AG10803 (cell line): Measurements from ENCODE around the gene SNRPA.
"Not testable (repeated sequence)": the region's sequence is repeated elsewhere in the genome, so short reads cannot be mapped to it uniquely, and the experiment has no call there.

ENCODE experiments used
- DNase-seq: peaks from one replicate; pipeline ENCODE4 v3.0.0; 2010; ENCODE audit warnings: low read depth
- H3K4me3 ChIP-seq: 2 replicates; pipeline ENCODE4 v1.5.1; 2011; ENCODE audit warnings: mild to moderate bottlenecking, low read length, control low read depth
- CTCF ChIP-seq: conservative IDR thresholded peaks from 2 replicates; pipeline ENCODE4 v1.5.1; 2011; ENCODE audit warnings: mild to moderate bottlenecking, low read length, control low read depth, inconsistent platforms

The SNRPA gene

DNA sequence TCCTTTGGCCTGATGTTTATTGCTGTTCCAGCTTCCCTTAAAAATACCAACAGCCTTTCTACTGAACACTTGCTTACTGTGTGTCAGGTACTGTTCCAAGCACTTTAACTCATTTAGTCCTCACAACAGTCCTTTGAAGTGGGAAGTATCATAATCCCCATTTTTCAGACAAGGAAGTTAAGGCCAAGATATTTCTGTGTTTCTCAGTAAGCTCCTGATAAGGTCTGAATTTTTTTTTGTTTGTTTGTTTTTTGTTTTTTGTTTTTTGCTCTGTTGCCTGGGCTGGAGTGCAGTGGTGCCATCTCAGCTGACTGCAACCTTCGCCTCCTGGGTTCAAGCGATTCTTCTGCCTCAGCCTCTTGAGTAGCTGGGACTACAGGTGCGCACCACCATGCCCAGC lies 7.5 kb downstream of the SNRPA start:
- no peak overlapping the region for H3K4me3 ChIP-seq
- DNase-seq = no peak
- no peak for TF ChIP-seq CTCF

GRCh38 chr19:40759352-40759751 lies 8.3 kb downstream of the SNRPA start:
- no peak overlapping the region for H3K4me3 ChIP-seq
- no peak for TF ChIP-seq CTCF
- no peak for DNase-seq

GRCh38 chr19:40762754-40763470 lies 11.9 kb downstream of the SNRPA start:
- TF ChIP-seq CTCF = no peak
- no peak overlapping the region for H3K4me3 ChIP-seq
- no peak for DNase-seq

DNA sequence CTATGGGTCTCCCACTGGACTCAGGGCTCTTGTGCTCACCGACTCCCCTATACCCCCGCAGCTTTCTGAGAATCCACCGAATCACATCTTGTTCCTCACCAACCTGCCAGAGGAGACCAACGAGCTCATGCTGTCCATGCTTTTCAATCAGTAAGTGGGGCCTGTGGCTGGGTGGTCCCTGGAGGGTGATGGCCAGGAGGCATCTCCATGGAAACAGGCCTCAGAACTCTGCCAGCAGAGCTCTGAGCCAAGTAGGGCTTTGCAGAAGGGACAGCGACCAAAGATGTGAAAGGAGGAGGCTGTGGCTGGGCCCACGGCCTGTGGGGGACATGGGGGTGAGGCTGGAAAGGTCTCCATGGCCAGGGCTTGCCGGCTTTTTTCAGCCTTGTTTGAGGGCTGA lies 12.5 kb downstream of the SNRPA start:
- DNase-seq = no peak
- no peak overlapping the region for H3K4me3 ChIP-seq
- no peak for TF ChIP-seq CTCF

DNA sequence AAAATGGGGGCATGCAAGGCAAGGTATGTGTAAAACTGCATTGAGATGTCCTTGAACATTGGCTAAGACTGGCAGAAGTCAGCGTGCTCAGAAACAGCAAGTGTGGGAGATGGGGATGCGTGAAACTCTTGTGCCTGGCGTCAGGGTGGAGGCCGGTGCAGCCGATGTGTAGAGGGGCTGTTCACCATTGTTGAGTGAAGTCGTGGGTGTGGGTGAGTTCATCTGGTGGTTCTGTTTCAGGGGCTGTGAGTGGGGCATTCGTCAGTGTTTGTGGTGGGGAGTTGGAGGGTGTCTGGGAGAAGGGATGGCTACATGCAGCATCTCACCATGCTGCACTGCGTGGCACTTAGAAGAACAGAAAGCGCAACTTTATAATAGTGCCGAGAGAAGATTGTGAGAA lies 13.0 kb downstream of the SNRPA start:
- H3K4me3 ChIP-seq = no peak overlapping the region
- DNase-seq = no peak
- no peak for TF ChIP-seq CTCF

GRCh38 chr19:40766385-40766784 lies 15.4 kb downstream of the SNRPA start:
- H3K4me3 ChIP-seq, DNase-seq: not testable (repeated sequence)

DNA sequence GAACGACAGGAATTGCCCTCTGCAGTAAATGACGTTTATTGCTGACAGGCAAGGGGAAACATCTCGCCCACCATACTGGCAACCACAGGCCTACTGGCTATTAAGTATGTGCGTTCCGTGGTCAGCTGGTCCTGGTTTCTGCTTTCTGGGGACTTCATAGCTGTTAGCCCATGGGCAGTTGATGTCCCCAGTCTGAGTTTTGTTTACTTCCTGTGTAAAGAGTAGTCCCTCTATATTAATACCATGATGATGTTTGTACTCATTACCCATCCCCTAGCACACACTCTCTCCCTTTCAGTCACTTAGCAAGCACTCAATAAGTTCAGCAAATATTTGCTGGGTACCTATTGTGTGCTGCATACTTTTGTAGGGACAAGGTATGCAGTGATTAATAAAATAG lies 17.9 kb downstream of the SNRPA start:
- DNase-seq = no peak
- no peak for TF ChIP-seq CTCF
- no peak overlapping the region for H3K4me3 ChIP-seq

- not testable (repeated sequence) for DNase-seq, H3K4me3 ChIP-seq
These were observed 20.3 kb downstream of the SNRPA start for GRCh38 chr19:40771101-40771862.
